Activated CD4-positive, CD25-positive, alpha-beta regulatory T cell treated with anti-CD3 and anti-CD28 coated beads, Interleukin-2, amount 50 U/mL, for 24 hours (primary cell): ENCODE results near the gene CDH23.

Source experiments
- ATAC-seq, 2 donors: fragments of 150-1000 bp; cut with Tn5 transposase; one replicate each; pipeline ENCODE4 v1.10.0; 2021; ENCODE audit warnings: mild to moderate bottlenecking in 1 of 2, moderate library complexity in 1 of 2

CDH23 gene

GRCh38 chr10:71765176-71765904 lies 368.6 kb downstream of the CDH23 start:
- no peak for ATAC-seq

- no peak for ATAC-seq
Observed at GRCh38 chr10:71765906-71766716, 369.4 kb downstream of the CDH23 start.

- no peak for ATAC-seq
Observed at GRCh38 chr10:71766717-71767419, 370.1 kb downstream of the CDH23 start.

- ATAC-seq = no peak
Observed at GRCh38 chr10:71767420-71768035, 370.8 kb downstream of the CDH23 start.

GRCh38 chr10:71769279-71769823 lies 372.6 kb downstream of the CDH23 start:
- ATAC-seq = peak; percentile 29 to 37

GRCh38 chr10:71770255-71770654 lies 373.5 kb downstream of the CDH23 start:
- ATAC-seq = no peak

GRCh38 chr10:71770789-71771188 lies 374.1 kb downstream of the CDH23 start:
- no peak for ATAC-seq

GRCh38 chr10:71771204-71771603 lies 374.5 kb downstream of the CDH23 start:
- ATAC-seq = no peak

GRCh38 chr10:71771821-71772617 lies 375.3 kb downstream of the CDH23 start:
- no peak for ATAC-seq

GRCh38 chr10:71772832-71773220 lies 376.1 kb downstream of the CDH23 start:
- ATAC-seq = no peak

GRCh38 chr10:71773221-71773971 lies 376.7 kb downstream of the CDH23 start, which contains the start of gene VSIR:
VSIR (minus strand) TSS chr10:71773520; CDS start chr10:71773439, 81 bp downstream.
- peak; percentile 39 to 47 for ATAC-seq

GRCh38 chr10:71774916-71775702 lies 378.4 kb downstream of the CDH23 start:
- no peak for ATAC-seq

GRCh38 chr10:71776481-71776925 lies 379.8 kb downstream of the CDH23 start:
- no peak for ATAC-seq

GRCh38 chr10:71777213-71777985 lies 380.7 kb downstream of the CDH23 start:
- ATAC-seq = no peak

GRCh38 chr10:71778071-71778825 lies 381.5 kb downstream of the CDH23 start:
- no peak for ATAC-seq

- no peak for ATAC-seq
Observed at GRCh38 chr10:71779641-71780040, 382.9 kb downstream of the CDH23 start.

GRCh38 chr10:71780156-71780555 lies 383.4 kb downstream of the CDH23 start:
- no peak for ATAC-seq

GRCh38 chr10:71780719-71781118 lies 384.0 kb downstream of the CDH23 start:
- ATAC-seq = no peak
